ENCODE results near the gene THOC5.
"Not testable (repeated sequence)": the region's sequence is repeated elsewhere in the genome, so short reads cannot be mapped to it uniquely, and the experiment has no call there.

Gene THOC5

DNA sequence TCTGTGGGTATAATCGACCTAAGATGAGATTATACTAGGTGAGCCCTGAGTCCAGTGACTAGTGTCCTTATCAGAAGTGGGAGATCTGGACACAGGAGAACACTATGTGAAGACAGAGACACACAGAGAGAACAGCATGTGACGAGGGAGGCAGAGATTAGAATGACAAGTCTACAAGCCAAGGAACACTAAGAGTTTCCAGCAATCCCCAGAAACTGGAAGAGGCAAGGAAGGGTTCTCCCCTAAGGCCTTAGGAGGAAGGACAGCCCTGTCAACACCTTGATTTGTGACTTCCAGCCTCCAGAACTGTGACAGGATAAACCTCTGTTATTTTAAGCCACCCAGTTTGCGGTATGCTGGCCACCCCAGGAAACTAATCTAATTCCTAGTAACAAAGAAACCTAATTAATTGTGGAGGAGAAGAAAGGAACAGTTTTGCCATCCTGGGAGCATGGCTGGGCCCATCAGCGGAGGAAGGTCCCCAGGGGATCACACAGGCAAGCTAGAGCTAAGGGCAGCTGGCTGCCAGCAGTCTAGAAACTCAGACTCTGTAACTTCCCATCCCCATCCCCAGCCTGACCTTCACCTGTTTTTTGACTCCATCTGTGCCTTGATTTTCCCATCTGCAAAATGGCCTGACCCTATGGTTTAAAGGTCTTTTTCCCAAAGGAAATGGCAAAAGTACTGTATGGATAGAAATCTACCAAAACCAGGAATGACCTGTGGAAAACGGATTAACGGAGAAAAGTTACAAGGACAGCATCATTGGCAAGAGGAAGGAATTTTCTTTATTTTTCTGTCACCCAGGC, 10.3 kb upstream of the THOC5 start:
- H3K4me1 ChIP-seq (ENCODE audit: control insufficient read depth, insufficient read depth, low read length) = no peaks in the 10 kb centered on the region
- no peaks in the 10 kb centered on the region for H3K9me3 ChIP-seq (ENCODE audit: control insufficient read depth, low read length)
- no peak overlapping the region for H3K27ac ChIP-seq (ENCODE audit: insufficient read depth, low read depth, low read length, poor library complexity, severe bottlenecking)
- H3K4me3 ChIP-seq (ENCODE audit: insufficient read depth, low read depth, low read length) = no peak overlapping the region
- H3K27me3 ChIP-seq (ENCODE audit: control insufficient read depth, insufficient read depth, low read length, poor library complexity, severe bottlenecking) = no peaks in the 10 kb centered on the region
- H3K36me3 ChIP-seq (ENCODE audit: control insufficient read depth, insufficient read depth, low read length) = peaks cover 52% of the 10 kb centered on the region
- WGBS, 2 experiments = 87 to 93% methylated on average over 5 to 6 of the region's 6 CpGs

DNA sequence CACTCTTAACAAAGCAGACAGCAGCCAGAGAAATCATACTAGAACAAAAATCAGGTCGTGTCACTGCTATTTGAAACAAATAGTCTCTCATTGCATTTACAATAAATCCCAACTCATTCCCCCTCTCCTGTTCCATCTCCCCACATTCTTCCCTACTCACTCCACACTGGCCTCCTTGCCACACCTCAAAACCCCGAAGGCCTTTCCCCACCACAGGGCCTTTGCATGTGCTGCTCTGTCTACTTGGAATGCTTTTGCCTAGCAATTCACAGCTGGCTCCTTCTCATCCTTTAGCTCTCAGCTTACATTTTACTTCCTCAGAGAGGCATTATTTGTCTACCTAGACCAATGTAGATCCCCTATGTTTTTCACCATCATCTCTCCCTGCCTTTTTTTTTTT, 6.3 kb upstream of the THOC5 start:
- Histone ChIP-seq H3K9me3 (ENCODE audit: control insufficient read depth, low read length) (no peaks in the 10 kb centered on the region), H3K27me3 (ENCODE audit: control insufficient read depth, insufficient read depth, low read length, poor library complexity, severe bottlenecking) (no peaks in the 10 kb centered on the region), H3K36me3 (ENCODE audit: control insufficient read depth, insufficient read depth, low read length) (peaks cover 46% of the 10 kb centered on the region), H3K4me3 (ENCODE audit: insufficient read depth, low read depth, low read length) (no peak overlapping the region), H3K27ac (ENCODE audit: insufficient read depth, low read depth, low read length, poor library complexity, severe bottlenecking) (no peak overlapping the region), H3K4me1 (ENCODE audit: control insufficient read depth, insufficient read depth, low read length) (no peaks in the 10 kb centered on the region)
- WGBS, 2 experiments = 95 to 98% methylated on average over 2 of the region's 2 CpGs

DNA sequence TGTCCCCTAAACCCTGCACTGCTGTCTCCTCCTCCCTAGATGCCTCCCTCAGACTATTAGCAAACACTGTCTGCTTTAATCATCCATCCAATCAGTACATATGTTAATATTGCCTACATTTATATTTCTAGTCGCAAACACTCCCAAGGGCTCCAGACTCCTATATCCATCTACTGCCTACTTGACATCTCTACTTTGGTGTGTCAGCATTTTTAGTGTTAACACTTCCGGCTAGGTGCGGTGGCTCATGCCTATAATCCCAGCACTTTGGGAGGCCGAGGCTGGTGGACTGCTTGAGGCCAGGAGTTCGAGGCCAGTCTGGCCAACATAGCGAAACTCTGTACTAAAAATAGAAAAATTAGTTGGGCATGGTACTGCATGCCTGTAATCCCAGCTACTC, 5.5 kb upstream of the THOC5 start:
- no peak overlapping the region for H3K4me3 ChIP-seq (ENCODE audit: insufficient read depth, low read depth, low read length)
- no peaks in the 10 kb centered on the region for H3K9me3 ChIP-seq (ENCODE audit: control insufficient read depth, low read length)
- no peaks in the 10 kb centered on the region for H3K4me1 ChIP-seq (ENCODE audit: control insufficient read depth, insufficient read depth, low read length)
- H3K36me3 ChIP-seq (ENCODE audit: control insufficient read depth, insufficient read depth, low read length) = peaks cover 44% of the 10 kb centered on the region
- no peaks in the 10 kb centered on the region for H3K27me3 ChIP-seq (ENCODE audit: control insufficient read depth, insufficient read depth, low read length, poor library complexity, severe bottlenecking)
- 92% methylated on average over 6 of the region's 6 CpGs for WGBS, 2 experiments
- H3K27ac ChIP-seq (ENCODE audit: insufficient read depth, low read depth, low read length, poor library complexity, severe bottlenecking) = no peak overlapping the region

DNA sequence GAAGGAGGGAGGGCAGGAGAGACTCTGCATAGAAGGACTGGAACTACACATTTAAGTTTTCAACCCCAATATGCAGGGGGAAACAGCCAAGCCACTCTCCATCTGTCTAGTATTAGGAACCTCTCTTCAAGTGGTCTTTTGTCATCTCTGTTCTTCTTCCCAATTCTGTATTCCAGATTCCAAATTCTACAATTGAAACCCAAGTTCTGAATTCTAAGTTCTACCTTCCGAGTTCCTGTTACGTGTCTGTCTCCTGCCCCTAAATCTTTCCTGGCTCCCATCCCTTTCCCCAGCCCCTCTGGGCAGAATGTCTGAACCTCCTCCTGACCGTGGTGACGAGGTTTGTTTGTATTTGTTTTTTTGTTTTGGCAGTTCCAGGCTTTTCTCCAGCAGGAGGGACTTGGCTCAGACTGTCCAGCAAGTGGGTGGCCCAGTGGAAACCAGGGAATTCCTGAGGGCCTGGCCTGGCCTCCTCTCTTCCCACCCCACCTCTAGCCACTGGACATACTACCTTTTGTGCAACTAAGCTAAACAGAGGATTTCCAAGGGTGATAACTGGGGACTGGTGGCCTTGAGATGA, 1.6 kb upstream of the THOC5 start:
- Histone ChIP-seq H3K4me3 (ENCODE audit: insufficient read depth, low read depth, low read length) (no peak overlapping the region), H3K27ac (ENCODE audit: insufficient read depth, low read depth, low read length, poor library complexity, severe bottlenecking) (no peak overlapping the region), H3K9me3 (ENCODE audit: control insufficient read depth, low read length) (no peaks in the 10 kb centered on the region), H3K27me3 (ENCODE audit: control insufficient read depth, insufficient read depth, low read length, poor library complexity, severe bottlenecking) (no peaks in the 10 kb centered on the region), H3K4me1 (ENCODE audit: control insufficient read depth, insufficient read depth, low read length) (no peaks in the 10 kb centered on the region), H3K36me3 (ENCODE audit: control insufficient read depth, insufficient read depth, low read length) (peaks cover 24% of the 10 kb centered on the region)
- 86 to 94% methylated on average over 4 of the region's 4 CpGs for WGBS, 2 experiments

DNA sequence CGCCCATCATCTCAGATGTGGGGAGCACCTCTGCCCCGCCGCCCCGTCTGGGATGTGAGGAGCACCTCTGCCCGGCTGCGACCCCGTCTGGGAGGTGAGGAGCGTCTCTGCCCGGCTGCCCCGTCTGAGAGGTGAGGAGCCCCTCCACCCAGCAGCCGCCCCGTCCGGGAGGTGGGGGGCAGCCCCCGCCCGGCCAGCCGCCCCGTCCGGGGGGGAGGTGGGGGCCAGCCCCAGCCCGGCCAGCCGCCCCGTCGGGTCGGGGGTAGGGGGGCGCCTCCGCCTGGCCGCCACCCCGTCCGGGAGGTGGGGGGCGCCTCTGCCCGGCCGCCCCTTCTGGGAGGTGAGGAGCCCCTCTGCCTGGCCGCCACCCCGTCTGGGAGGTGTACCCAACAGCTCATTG, 1.2 kb downstream of the THOC5 start:
- WGBS, 2 experiments = 96 to 97% methylated on average over 33 of the region's 33 CpGs
- not testable (repeated sequence) for H3K4me3 ChIP-seq (ENCODE audit: insufficient read depth, low read depth, low read length); H3K27me3 ChIP-seq (ENCODE audit: control insufficient read depth, insufficient read depth, low read length, poor library complexity, severe bottlenecking); H3K9me3 ChIP-seq (ENCODE audit: control insufficient read depth, low read length); H3K27ac ChIP-seq (ENCODE audit: insufficient read depth, low read depth, low read length, poor library complexity, severe bottlenecking); H3K4me1 ChIP-seq (ENCODE audit: control insufficient read depth, insufficient read depth, low read length)
- H3K36me3 ChIP-seq (ENCODE audit: control insufficient read depth, insufficient read depth, low read length) = peaks cover 21% of the 10 kb centered on the region

DNA sequence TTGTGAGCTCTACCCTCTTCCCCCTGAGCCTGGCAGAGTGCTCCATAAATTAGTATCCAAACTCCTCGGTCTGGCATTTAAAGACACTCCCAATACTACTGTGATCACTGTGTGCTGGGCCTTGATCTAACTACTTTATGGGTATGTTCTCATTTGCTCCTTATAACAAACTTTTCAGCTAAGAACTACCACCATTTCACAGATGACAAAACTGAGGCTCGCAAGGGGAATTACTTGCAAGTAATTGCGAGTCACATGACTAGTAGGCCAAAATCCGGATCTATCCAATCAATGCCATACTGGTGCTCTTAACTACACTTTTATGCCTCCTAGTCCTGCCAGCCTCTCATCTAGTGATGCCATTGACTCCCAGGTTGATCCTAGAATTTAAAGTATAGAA, 3.6 kb downstream of the THOC5 start:
- peaks cover 17% of the 10 kb centered on the region for H3K36me3 ChIP-seq (ENCODE audit: control insufficient read depth, insufficient read depth, low read length)
- no peaks in the 10 kb centered on the region for H3K9me3 ChIP-seq (ENCODE audit: control insufficient read depth, low read length)
- no peak overlapping the region for H3K27ac ChIP-seq (ENCODE audit: insufficient read depth, low read depth, low read length, poor library complexity, severe bottlenecking)
- H3K4me1 ChIP-seq (ENCODE audit: control insufficient read depth, insufficient read depth, low read length) = no peaks in the 10 kb centered on the region
- no peaks in the 10 kb centered on the region for H3K27me3 ChIP-seq (ENCODE audit: control insufficient read depth, insufficient read depth, low read length, poor library complexity, severe bottlenecking)
- WGBS, 2 experiments = 91 to 97% methylated on average over 4 of the region's 4 CpGs
- H3K4me3 ChIP-seq (ENCODE audit: insufficient read depth, low read depth, low read length) = no peak overlapping the region

DNA sequence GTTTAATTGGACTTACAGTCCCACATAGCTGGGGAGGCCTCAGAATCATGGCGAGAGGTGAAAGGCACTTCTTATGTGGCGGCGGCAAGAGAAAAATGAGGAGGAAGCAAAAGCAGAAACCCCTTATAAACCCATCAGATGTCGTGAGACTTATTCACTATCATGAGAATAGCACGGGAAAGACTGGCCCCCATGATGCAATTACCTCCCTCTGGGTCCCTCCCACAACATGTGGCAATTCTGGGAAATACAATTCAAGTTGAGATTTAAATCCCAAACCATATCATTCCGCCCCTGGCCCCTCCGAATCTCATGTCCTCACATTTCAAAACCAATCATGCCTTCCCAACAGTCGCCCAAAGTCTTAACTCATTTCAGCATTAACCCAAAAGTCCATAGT, 8.5 kb downstream of the THOC5 start:
- peaks cover 35% of the 10 kb centered on the region for H3K36me3 ChIP-seq (ENCODE audit: control insufficient read depth, insufficient read depth, low read length)
- H3K27ac ChIP-seq (ENCODE audit: insufficient read depth, low read depth, low read length, poor library complexity, severe bottlenecking); H3K9me3 ChIP-seq (ENCODE audit: control insufficient read depth, low read length); H3K27me3 ChIP-seq (ENCODE audit: control insufficient read depth, insufficient read depth, low read length, poor library complexity, severe bottlenecking); H3K4me3 ChIP-seq (ENCODE audit: insufficient read depth, low read depth, low read length); H3K4me1 ChIP-seq (ENCODE audit: control insufficient read depth, insufficient read depth, low read length): not testable (repeated sequence)
- 92 to 96% methylated on average over 8 of the region's 8 CpGs for WGBS, 2 experiments

DNA sequence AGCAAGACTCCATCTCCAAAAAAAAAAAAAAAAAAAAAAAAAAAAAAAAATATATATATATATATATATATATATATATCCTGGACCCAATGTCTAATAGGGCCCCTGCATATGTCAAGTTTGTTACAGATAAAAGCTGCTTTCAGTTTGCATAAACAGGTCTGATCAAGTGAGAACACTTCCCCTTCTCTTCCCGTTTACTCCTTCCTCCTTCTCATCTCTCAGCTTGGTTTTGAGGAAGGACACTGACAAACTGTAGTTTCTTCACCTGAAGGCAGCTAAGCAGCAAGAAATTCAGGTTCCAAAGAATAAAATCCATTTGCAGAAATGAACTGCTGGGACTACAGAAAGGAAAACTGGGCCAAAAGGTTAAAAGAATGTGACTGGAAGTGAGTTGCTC, 11.7 kb downstream of the THOC5 start:
- H3K27me3 ChIP-seq (ENCODE audit: control insufficient read depth, insufficient read depth, low read length, poor library complexity, severe bottlenecking) = no peaks in the 10 kb centered on the region
- peaks cover 36% of the 10 kb centered on the region for H3K36me3 ChIP-seq (ENCODE audit: control insufficient read depth, insufficient read depth, low read length)
- H3K9me3 ChIP-seq (ENCODE audit: control insufficient read depth, low read length) = no peaks in the 10 kb centered on the region
- WGBS, 2 experiments = 92 to 95% methylated on average over 1 of the region's 1 CpG
- H3K4me1 ChIP-seq (ENCODE audit: control insufficient read depth, insufficient read depth, low read length) = no peaks in the 10 kb centered on the region
- no peak overlapping the region for H3K4me3 ChIP-seq (ENCODE audit: insufficient read depth, low read depth, low read length)
- H3K27ac ChIP-seq (ENCODE audit: insufficient read depth, low read depth, low read length, poor library complexity, severe bottlenecking) = no peak overlapping the region

DNA sequence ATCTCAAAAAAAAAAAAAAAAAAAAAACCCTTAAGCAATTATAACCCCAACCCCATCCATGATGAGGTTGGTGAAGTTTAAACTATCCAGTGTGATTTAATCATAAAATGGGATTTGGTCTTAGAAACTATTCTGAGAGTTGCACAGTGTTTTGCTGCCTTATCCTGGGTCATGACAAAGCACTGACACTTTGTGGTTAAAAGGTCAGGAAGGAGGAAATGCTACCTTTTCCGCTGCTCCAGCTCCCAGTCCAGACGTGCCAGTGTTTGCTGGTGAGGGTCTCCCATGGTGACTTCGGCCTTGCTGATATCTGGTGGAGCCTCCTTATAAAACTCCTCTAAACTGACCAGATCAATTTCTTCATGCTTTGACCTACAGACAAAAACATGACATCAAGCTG, 14.5 kb downstream of the THOC5 start:
- WGBS, 2 experiments = 91% methylated on average over 3 of the region's 3 CpGs
- no peaks in the 10 kb centered on the region for H3K4me1 ChIP-seq (ENCODE audit: control insufficient read depth, insufficient read depth, low read length)
- no peaks in the 10 kb centered on the region for H3K9me3 ChIP-seq (ENCODE audit: control insufficient read depth, low read length)
- H3K36me3 ChIP-seq (ENCODE audit: control insufficient read depth, insufficient read depth, low read length) = peaks cover 56% of the 10 kb centered on the region
- H3K27ac ChIP-seq (ENCODE audit: insufficient read depth, low read depth, low read length, poor library complexity, severe bottlenecking) = no peak overlapping the region
- H3K4me3 ChIP-seq (ENCODE audit: insufficient read depth, low read depth, low read length) = no peak overlapping the region
- H3K27me3 ChIP-seq (ENCODE audit: control insufficient read depth, insufficient read depth, low read length, poor library complexity, severe bottlenecking) = no peaks in the 10 kb centered on the region

DNA sequence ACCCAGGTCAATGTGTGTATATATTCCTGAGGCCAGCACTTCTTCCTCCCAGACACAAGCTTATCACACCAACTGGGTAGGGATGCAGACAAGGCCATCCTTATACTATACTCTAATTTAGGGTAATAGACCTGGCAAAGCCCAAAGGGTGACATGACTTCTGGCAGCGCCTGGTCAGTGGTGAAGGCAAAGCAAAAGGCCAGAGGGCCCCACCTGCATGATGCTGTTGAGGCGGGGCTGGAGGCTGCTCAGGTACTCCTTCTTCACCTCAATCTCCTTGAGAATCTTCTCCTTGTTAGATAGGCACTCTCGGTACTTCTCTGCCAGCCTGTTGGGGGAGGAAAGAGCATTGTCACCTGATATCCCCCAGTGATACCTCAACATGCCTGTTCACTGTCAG, 17.1 kb downstream of the THOC5 start:
- no peaks in the 10 kb centered on the region for H3K4me1 ChIP-seq (ENCODE audit: control insufficient read depth, insufficient read depth, low read length)
- H3K9me3 ChIP-seq (ENCODE audit: control insufficient read depth, low read length) = no peaks in the 10 kb centered on the region
- no peak overlapping the region for H3K4me3 ChIP-seq (ENCODE audit: insufficient read depth, low read depth, low read length)
- H3K27me3 ChIP-seq (ENCODE audit: control insufficient read depth, insufficient read depth, low read length, poor library complexity, severe bottlenecking) = no peaks in the 10 kb centered on the region
- 95 to 100% methylated on average over 3 of the region's 3 CpGs for WGBS, 2 experiments
- H3K27ac ChIP-seq (ENCODE audit: insufficient read depth, low read depth, low read length, poor library complexity, severe bottlenecking) = no peak overlapping the region
- H3K36me3 ChIP-seq (ENCODE audit: control insufficient read depth, insufficient read depth, low read length) = peaks cover 69% of the 10 kb centered on the region
